ENCODE results near the gene MSS51.

The MSS51 gene

GRCh38 chr10:73414230-73414945 is 19.0 kb downstream of the MSS51 start:
- Histone ChIP-seq H3K27ac (ENCODE audit: low read depth, low read length) (peak overlapping the region; percentile 80), H3K4me1 (ENCODE audit: control insufficient read depth, insufficient read depth, low read length) (peaks cover 20% of the 10 kb centered on the region; the same call in 1 of the 2 replicates), H3K36me3 (ENCODE audit: control insufficient read depth, insufficient read depth, low read length) (no peaks in the 10 kb centered on the region), H3K9me3 (ENCODE audit: control insufficient read depth, insufficient read depth, low read length) (no peaks in the 10 kb centered on the region), H3K9ac (ENCODE audit: low read depth, low read length) (peak overlapping the region; percentile 64), H3K4me3 (ENCODE audit: low read depth, low read length) (peak overlapping the region; percentile 97), H3K27me3 (ENCODE audit: control insufficient read depth, insufficient read depth, low read length) (no peaks in the 10 kb centered on the region)

- H3K9me3 ChIP-seq (ENCODE audit: control insufficient read depth, insufficient read depth, low read length): no peaks in the 10 kb centered on the region
- peak within 1 kb of the TSS; percentile 97 for H3K4me3 ChIP-seq (ENCODE audit: low read depth, low read length)
- H3K27ac ChIP-seq (ENCODE audit: low read depth, low read length): peak within 1 kb of the TSS; percentile 92
- no peaks in the 10 kb centered on the region for H3K36me3 ChIP-seq (ENCODE audit: control insufficient read depth, insufficient read depth, low read length)
- H3K9ac ChIP-seq (ENCODE audit: low read depth, low read length): peak within 1 kb of the TSS; percentile 95
- H3K4me1 ChIP-seq (ENCODE audit: control insufficient read depth, insufficient read depth, low read length): peaks cover 20% of the 10 kb centered on the region; the same call in 1 of the 2 replicates
- H3K27me3 ChIP-seq (ENCODE audit: control insufficient read depth, insufficient read depth, low read length): no peaks in the 10 kb centered on the region
Measured at GRCh38 chr10:73413528-73414229, 19.7 kb downstream of the MSS51 start, which contains the start of gene ANXA7. Gene ANXA7 (minus strand): TSS chr10:73414058. CDS start chr10:73400856, 13,202 bp downstream.

- peaks cover 20% of the 10 kb centered on the region; the same call in 1 of the 2 replicates for H3K4me1 ChIP-seq (ENCODE audit: control insufficient read depth, insufficient read depth, low read length)
- H3K36me3 ChIP-seq (ENCODE audit: control insufficient read depth, insufficient read depth, low read length): no peaks in the 10 kb centered on the region
- no peaks in the 10 kb centered on the region for H3K27me3 ChIP-seq (ENCODE audit: control insufficient read depth, insufficient read depth, low read length)
- H3K4me3 ChIP-seq (ENCODE audit: low read depth, low read length): peak overlapping the region; percentile 97
- H3K9me3 ChIP-seq (ENCODE audit: control insufficient read depth, insufficient read depth, low read length): no peaks in the 10 kb centered on the region
- peak overlapping the region; percentile 95 for H3K9ac ChIP-seq (ENCODE audit: low read depth, low read length)
- peak overlapping the region; percentile 92 for H3K27ac ChIP-seq (ENCODE audit: low read depth, low read length)
Measured at GRCh38 chr10:73413108-73413527, 20.2 kb downstream of the MSS51 start.

GRCh38 chr10:73410897-73411296 is 22.5 kb downstream of the MSS51 start:
- H3K9ac ChIP-seq (ENCODE audit: low read depth, low read length): no peak overlapping the region
- no peak overlapping the region for H3K4me3 ChIP-seq (ENCODE audit: low read depth, low read length)
- peaks cover 20% of the 10 kb centered on the region; the same call in 1 of the 2 replicates for H3K4me1 ChIP-seq (ENCODE audit: control insufficient read depth, insufficient read depth, low read length)
- no peaks in the 10 kb centered on the region for H3K9me3 ChIP-seq (ENCODE audit: control insufficient read depth, insufficient read depth, low read length)
- no peaks in the 10 kb centered on the region for H3K27me3 ChIP-seq (ENCODE audit: control insufficient read depth, insufficient read depth, low read length)
- no peaks in the 10 kb centered on the region for H3K36me3 ChIP-seq (ENCODE audit: control insufficient read depth, insufficient read depth, low read length)
- no peak overlapping the region for H3K27ac ChIP-seq (ENCODE audit: low read depth, low read length)

GRCh38 chr10:73408978-73409521 is 24.3 kb downstream of the MSS51 start:
- Histone ChIP-seq H3K27ac (ENCODE audit: low read depth, low read length) (no peak overlapping the region), H3K9me3 (ENCODE audit: control insufficient read depth, insufficient read depth, low read length) (no peaks in the 10 kb centered on the region), H3K4me1 (ENCODE audit: control insufficient read depth, insufficient read depth, low read length) (peaks cover 12% of the 10 kb centered on the region; the same call in 1 of the 2 replicates), H3K36me3 (ENCODE audit: control insufficient read depth, insufficient read depth, low read length) (no peaks in the 10 kb centered on the region), H3K27me3 (ENCODE audit: control insufficient read depth, insufficient read depth, low read length) (no peaks in the 10 kb centered on the region), H3K4me3 (ENCODE audit: low read depth, low read length) (no peak overlapping the region), H3K9ac (ENCODE audit: low read depth, low read length) (no peak overlapping the region)

GRCh38 chr10:73408061-73408460 is 25.3 kb downstream of the MSS51 start:
- Histone ChIP-seq H3K9me3 (ENCODE audit: control insufficient read depth, insufficient read depth, low read length) (no peaks in the 10 kb centered on the region), H3K27ac (ENCODE audit: low read depth, low read length) (no peak overlapping the region), H3K36me3 (ENCODE audit: control insufficient read depth, insufficient read depth, low read length) (no peaks in the 10 kb centered on the region), H3K4me3 (ENCODE audit: low read depth, low read length) (no peak overlapping the region), H3K4me1 (ENCODE audit: control insufficient read depth, insufficient read depth, low read length) (peaks cover 11% of the 10 kb centered on the region; the same call in 1 of the 2 replicates), H3K27me3 (ENCODE audit: control insufficient read depth, insufficient read depth, low read length) (no peaks in the 10 kb centered on the region), H3K9ac (ENCODE audit: low read depth, low read length) (no peak overlapping the region)

GRCh38 chr10:73407495-73407894 is 25.9 kb downstream of the MSS51 start:
- Histone ChIP-seq H3K36me3 (ENCODE audit: control insufficient read depth, insufficient read depth, low read length) (no peaks in the 10 kb centered on the region), H3K27me3 (ENCODE audit: control insufficient read depth, insufficient read depth, low read length) (no peaks in the 10 kb centered on the region), H3K27ac (ENCODE audit: low read depth, low read length) (no peak overlapping the region), H3K4me1 (ENCODE audit: control insufficient read depth, insufficient read depth, low read length) (peaks cover 8% of the 10 kb centered on the region; the same call in 1 of the 2 replicates), H3K4me3 (ENCODE audit: low read depth, low read length) (no peak overlapping the region), H3K9me3 (ENCODE audit: control insufficient read depth, insufficient read depth, low read length) (no peaks in the 10 kb centered on the region), H3K9ac (ENCODE audit: low read depth, low read length) (no peak overlapping the region)

GRCh38 chr10:73406846-73407245 is 26.5 kb downstream of the MSS51 start:
- Histone ChIP-seq H3K9ac (ENCODE audit: low read depth, low read length) (no peak overlapping the region), H3K36me3 (ENCODE audit: control insufficient read depth, insufficient read depth, low read length) (no peaks in the 10 kb centered on the region), H3K9me3 (ENCODE audit: control insufficient read depth, insufficient read depth, low read length) (no peaks in the 10 kb centered on the region; the same call in 1 of the 2 replicates), H3K27me3 (ENCODE audit: control insufficient read depth, insufficient read depth, low read length) (no peaks in the 10 kb centered on the region), H3K27ac (ENCODE audit: low read depth, low read length) (no peak overlapping the region), H3K4me1 (ENCODE audit: control insufficient read depth, insufficient read depth, low read length) (peaks cover 8% of the 10 kb centered on the region; the same call in 1 of the 2 replicates), H3K4me3 (ENCODE audit: low read depth, low read length) (no peak overlapping the region)

GRCh38 chr10:73405556-73405955 is 27.8 kb downstream of the MSS51 start:
- H3K9me3 ChIP-seq (ENCODE audit: control insufficient read depth, insufficient read depth, low read length): no peaks in the 10 kb centered on the region; the same call in 1 of the 2 replicates
- H3K4me1 ChIP-seq (ENCODE audit: control insufficient read depth, insufficient read depth, low read length): peaks cover 8% of the 10 kb centered on the region; the same call in 1 of the 2 replicates
- no peaks in the 10 kb centered on the region for H3K36me3 ChIP-seq (ENCODE audit: control insufficient read depth, insufficient read depth, low read length)
- H3K27ac ChIP-seq (ENCODE audit: low read depth, low read length): no peak overlapping the region
- H3K4me3 ChIP-seq (ENCODE audit: low read depth, low read length): no peak overlapping the region
- H3K9ac ChIP-seq (ENCODE audit: low read depth, low read length): no peak overlapping the region
- no peaks in the 10 kb centered on the region for H3K27me3 ChIP-seq (ENCODE audit: control insufficient read depth, insufficient read depth, low read length)

GRCh38 chr10:73404690-73405089 is 28.7 kb downstream of the MSS51 start:
- no peaks in the 10 kb centered on the region for H3K36me3 ChIP-seq (ENCODE audit: control insufficient read depth, insufficient read depth, low read length)

More at GRCh38 chr10:73404690-73405089, 28.7 kb downstream of the MSS51 start:
- H3K9ac ChIP-seq (ENCODE audit: low read depth, low read length): no peak overlapping the region
- H3K4me3 ChIP-seq (ENCODE audit: low read depth, low read length): no peak overlapping the region
- peaks cover 1% of the 10 kb centered on the region; the same call in 1 of the 2 replicates for H3K4me1 ChIP-seq (ENCODE audit: control insufficient read depth, insufficient read depth, low read length)
- no peak overlapping the region for H3K27ac ChIP-seq (ENCODE audit: low read depth, low read length)
- no peaks in the 10 kb centered on the region for H3K27me3 ChIP-seq (ENCODE audit: control insufficient read depth, insufficient read depth, low read length)
- no peaks in the 10 kb centered on the region; the same call in 1 of the 2 replicates for H3K9me3 ChIP-seq (ENCODE audit: control insufficient read depth, insufficient read depth, low read length)
